ENCODE measurements around the gene HOOK2. TPM values are rescaled to one million over a fixed set of nuclear protein-coding genes. Genes with fewer than 3 reads are reported as not detected.

HOOK2 gene
- total and polyA plus RNA-seq, 2 of the 13 experiments (the other 11 are each of a cell fraction or from before 2014, with no cell fraction given) = 9.2 to 12.9 TPM

DNA sequence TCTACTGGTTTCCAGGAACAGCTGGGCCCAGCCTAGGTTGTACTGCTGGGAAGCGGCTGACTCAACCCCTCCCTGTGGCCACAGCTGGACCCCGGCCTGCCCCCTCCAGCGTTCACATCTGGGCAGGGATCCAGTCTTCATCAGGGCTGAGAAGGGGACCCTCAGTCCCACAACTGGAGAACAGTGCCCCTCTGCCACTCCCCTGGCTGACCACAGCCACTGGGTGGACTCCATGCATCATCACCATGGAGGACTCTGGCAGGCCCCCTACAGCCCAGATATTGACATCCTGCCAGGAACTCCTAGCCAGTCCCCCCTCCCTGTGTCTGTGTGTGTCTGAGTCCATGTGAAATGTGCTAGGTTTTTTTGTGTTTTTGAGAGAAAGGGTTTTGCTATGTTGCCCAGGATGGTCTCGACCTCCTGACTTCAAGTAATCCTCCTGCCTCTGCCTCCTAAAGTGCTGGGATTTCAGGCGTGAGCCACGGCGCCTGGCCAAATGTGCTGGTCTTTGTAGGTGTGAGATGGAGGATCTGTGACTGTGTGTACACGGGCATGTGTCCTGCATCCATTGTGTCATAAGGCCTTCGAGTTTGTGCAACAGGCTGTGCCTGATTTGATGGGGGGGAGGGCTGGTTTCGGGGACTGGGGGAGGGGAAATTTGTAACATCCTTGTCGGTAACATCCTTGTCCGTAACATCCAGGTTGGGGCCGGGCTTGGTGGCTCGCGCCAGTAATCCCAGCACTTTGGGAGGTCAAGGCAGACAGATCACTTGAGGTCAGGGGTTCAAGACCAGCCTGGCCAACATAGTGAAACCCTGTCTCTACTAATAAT is 4.0 kb upstream of the HOOK2 start (continued):
- TF ChIP-seq, protein P1, sequence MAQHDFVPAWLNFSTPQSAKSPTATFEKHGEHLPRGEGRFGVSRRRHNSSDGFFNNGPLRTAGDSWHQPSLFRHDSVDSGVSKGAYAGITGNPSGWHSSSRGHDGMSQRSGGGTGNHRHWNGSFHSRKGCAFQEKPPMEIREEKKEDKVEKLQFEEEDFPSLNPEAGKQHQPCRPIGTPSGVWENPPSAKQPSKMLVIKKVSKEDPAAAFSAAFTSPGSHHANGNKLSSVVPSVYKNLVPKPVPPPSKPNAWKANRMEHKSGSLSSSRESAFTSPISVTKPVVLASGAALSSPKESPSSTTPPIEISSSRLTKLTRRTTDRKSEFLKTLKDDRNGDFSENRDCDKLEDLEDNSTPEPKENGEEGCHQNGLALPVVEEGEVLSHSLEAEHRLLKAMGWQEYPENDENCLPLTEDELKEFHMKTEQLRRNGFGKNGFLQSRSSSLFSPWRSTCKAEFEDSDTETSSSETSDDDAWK (CRISPR knock-in tag; IDR thresholded peaks at IDR 0.05) = no peak
- TF ChIP-seq, protein P2, sequence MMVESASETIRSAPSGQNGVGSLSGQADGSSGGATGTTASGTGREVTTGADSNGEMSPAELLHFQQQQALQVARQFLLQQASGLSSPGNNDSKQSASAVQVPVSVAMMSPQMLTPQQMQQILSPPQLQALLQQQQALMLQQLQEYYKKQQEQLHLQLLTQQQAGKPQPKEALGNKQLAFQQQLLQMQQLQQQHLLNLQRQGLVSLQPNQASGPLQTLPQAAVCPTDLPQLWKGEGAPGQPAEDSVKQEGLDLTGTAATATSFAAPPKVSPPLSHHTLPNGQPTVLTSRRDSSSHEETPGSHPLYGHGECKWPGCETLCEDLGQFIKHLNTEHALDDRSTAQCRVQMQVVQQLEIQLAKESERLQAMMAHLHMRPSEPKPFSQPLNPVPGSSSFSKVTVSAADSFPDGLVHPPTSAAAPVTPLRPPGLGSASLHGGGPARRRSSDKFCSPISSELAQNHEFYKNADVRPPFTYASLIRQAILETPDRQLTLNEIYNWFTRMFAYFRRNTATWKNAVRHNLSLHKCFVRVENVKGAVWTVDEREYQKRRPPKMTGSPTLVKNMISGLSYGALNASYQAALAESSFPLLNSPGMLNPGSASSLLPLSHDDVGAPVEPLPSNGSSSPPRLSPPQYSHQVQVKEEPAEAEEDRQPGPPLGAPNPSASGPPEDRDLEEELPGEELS (CRISPR knock-in tag; IDR thresholded peaks at IDR 0.05) = no peak
- TF ChIP-seq, protein P3, sequence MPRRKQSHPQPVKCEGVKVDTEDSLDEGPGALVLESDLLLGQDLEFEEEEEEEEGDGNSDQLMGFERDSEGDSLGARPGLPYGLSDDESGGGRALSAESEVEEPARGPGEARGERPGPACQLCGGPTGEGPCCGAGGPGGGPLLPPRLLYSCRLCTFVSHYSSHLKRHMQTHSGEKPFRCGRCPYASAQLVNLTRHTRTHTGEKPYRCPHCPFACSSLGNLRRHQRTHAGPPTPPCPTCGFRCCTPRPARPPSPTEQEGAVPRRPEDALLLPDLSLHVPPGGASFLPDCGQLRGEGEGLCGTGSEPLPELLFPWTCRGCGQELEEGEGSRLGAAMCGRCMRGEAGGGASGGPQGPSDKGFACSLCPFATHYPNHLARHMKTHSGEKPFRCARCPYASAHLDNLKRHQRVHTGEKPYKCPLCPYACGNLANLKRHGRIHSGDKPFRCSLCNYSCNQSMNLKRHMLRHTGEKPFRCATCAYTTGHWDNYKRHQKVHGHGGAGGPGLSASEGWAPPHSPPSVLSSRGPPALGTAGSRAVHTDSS (CRISPR knock-in tag; conservative IDR thresholded peaks at IDR 0.05) = no peak
- TF ChIP-seq, protein P4, sequence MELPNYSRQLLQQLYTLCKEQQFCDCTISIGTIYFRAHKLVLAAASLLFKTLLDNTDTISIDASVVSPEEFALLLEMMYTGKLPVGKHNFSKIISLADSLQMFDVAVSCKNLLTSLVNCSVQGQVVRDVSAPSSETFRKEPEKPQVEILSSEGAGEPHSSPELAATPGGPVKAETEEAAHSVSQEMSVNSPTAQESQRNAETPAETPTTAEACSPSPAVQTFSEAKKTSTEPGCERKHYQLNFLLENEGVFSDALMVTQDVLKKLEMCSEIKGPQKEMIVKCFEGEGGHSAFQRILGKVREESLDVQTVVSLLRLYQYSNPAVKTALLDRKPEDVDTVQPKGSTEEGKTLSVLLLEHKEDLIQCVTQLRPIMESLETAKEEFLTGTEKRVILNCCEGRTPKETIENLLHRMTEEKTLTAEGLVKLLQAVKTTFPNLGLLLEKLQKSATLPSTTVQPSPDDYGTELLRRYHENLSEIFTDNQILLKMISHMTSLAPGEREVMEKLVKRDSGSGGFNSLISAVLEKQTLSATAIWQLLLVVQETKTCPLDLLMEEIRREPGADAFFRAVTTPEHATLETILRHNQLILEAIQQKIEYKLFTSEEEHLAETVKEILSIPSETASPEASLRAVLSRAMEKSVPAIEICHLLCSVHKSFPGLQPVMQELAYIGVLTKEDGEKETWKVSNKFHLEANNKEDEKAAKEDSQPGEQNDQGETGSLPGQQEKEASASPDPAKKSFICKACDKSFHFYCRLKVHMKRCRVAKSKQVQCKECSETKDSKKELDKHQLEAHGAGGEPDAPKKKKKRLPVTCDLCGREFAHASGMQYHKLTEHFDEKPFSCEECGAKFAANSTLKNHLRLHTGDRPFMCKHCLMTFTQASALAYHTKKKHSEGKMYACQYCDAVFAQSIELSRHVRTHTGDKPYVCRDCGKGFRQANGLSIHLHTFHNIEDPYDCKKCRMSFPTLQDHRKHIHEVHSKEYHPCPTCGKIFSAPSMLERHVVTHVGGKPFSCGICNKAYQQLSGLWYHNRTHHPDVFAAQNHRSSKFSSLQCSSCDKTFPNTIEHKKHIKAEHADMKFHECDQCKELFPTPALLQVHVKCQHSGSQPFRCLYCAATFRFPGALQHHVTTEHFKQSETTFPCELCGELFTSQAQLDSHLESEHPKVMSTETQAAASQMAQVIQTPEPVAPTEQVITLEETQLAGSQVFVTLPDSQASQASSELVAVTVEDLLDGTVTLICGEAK (IDR thresholded peaks at IDR 0.05) = no peak
- TF ChIP-seq, protein P4 (CRISPR knock-in tag; IDR thresholded peaks at IDR 0.05) = no peak
- no peak for TF ChIP-seq PHB2 (IDR thresholded peaks at IDR 0.05; ENCODE audit: partially characterized antibody)
- 0 out of 2 replicates have a peak, but pooled peaks have one; percentile 23 for TF ChIP-seq ZFP41 (CRISPR knock-in tag; IDR thresholded peaks at IDR 0.05; ENCODE audit: borderline replicate concordance)
- 0 out of 2 replicates have a peak, but pooled peaks have one; percentile 46 for TF ChIP-seq ZNF224 (CRISPR knock-in tag; IDR thresholded peaks at IDR 0.05)
- peak; percentile 47; the same call in 1 of the 2 replicates for TF ChIP-seq ZNF670 (CRISPR knock-in tag; IDR thresholded peaks at IDR 0.05; ENCODE audit: borderline replicate concordance)
- TF ChIP-seq RARG (CRISPR knock-in tag; IDR thresholded peaks at IDR 0.05; ENCODE audit: low read depth) = no peak
- TF ChIP-seq ZEB1 (IDR thresholded peaks at IDR 0.05; ENCODE audit: insufficient replicate concordance, low read depth) = no peak
- no peak for TF ChIP-seq ZNF749 (CRISPR knock-in tag; IDR thresholded peaks at IDR 0.05; ENCODE audit: borderline replicate concordance)

Data from HepG2 (cell line).